ENCODE data around the gene LCP1. TPM values are rescaled to one million over a fixed set of nuclear protein-coding genes. Genes with fewer than 3 reads are reported as not detected.

The LCP1 gene
- total and polyA plus RNA-seq, 4 donors: 42.9 to 539 (median 158) TPM

DNA sequence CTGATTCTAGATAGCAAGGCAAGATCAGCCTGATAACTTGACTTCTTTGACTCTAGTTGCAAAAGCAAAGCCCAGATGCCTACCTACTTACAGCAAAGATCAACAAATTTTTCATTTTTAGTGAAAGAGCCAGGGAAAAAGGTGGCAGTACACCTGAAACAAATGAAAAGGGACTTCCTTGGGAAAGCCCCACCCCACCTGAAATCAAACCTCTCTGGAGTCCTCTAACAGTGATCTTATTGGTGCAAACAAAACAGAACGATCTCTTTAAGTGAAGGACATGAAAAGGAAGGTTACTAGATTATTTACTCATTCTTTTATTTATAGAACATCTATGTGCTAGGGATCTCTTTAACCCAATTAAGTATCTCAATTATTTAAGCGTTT lies 507 bp upstream of the LCP1 start:
- H3K27me3 ChIP-seq (ENCODE audit: control insufficient read depth in 3 of 3, insufficient read depth in 3 of 3, low read length in 2 of 3): no peaks in the 10 kb centered on the region
- no peak overlapping the region for H3K4me3 ChIP-seq
- H3K9me3 ChIP-seq (ENCODE audit: control insufficient read depth in 4 of 4, insufficient read depth in 3 of 4, low read length in 3 of 4): peaks cover 0 to 1% (median 0%) of the 10 kb centered on the region in 4 donors
- DNase-seq (no peak), ATAC-seq (ENCODE audit: insufficient read depth, low FRiP score) (no peak)
- no peaks in the 10 kb centered on the region for H3K36me3 ChIP-seq (ENCODE audit: control insufficient read depth in 4 of 4, insufficient read depth in 4 of 4, low read length in 4 of 4)
- no peak overlapping the region for H3K9ac ChIP-seq (ENCODE audit: insufficient read depth in 1 of 2, low read length in 2 of 2)
- no peaks in the 10 kb centered on the region for H3K4me1 ChIP-seq (ENCODE audit: control insufficient read depth in 5 of 5, insufficient read depth in 5 of 5, low read length in 5 of 5)
- TF ChIP-seq, protein P1, sequence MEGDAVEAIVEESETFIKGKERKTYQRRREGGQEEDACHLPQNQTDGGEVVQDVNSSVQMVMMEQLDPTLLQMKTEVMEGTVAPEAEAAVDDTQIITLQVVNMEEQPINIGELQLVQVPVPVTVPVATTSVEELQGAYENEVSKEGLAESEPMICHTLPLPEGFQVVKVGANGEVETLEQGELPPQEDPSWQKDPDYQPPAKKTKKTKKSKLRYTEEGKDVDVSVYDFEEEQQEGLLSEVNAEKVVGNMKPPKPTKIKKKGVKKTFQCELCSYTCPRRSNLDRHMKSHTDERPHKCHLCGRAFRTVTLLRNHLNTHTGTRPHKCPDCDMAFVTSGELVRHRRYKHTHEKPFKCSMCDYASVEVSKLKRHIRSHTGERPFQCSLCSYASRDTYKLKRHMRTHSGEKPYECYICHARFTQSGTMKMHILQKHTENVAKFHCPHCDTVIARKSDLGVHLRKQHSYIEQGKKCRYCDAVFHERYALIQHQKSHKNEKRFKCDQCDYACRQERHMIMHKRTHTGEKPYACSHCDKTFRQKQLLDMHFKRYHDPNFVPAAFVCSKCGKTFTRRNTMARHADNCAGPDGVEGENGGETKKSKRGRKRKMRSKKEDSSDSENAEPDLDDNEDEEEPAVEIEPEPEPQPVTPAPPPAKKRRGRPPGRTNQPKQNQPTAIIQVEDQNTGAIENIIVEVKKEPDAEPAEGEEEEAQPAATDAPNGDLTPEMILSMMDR (IDR thresholded peaks at IDR 0.05; ENCODE audit: control extremely low read depth, extremely low read depth): no peak
- WGBS, 2 donors: 34 to 48% methylated on average over 2 of the region's 2 CpGs
- peak overlapping the region in 1 of 2 donors; percentile 47 for H3K27ac ChIP-seq (ENCODE audit: low read depth in 1 of 2, low read length in 1 of 2)

DNA sequence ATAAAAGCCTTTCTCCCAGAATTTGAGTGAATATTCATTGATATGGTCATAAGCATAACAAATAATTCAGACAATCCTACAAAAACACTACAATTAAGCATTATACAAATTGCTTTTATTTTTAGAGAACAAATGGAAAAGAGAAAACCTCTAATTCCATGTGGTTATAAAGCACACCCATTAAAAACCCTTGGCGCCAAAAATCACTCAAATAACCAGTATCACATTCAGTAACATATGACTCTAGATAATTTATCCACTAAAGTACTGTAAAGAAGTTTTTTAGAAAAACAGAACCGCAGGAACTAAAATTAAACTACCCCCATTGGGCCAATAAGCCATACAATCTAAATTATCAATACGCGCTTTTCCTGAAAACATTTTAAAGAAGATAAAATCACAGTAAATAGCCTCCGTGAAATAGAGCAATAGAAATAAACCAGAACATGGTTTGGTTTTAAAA lies 569 bp downstream of the LCP1 start:
- Histone ChIP-seq H3K4me3 (no peak overlapping the region), H3K9ac (ENCODE audit: insufficient read depth in 1 of 2, low read length in 2 of 2) (no peak overlapping the region), H3K27me3 (ENCODE audit: control insufficient read depth in 3 of 3, insufficient read depth in 3 of 3, low read length in 2 of 3) (no peaks in the 10 kb centered on the region), H3K4me1 (ENCODE audit: control insufficient read depth in 5 of 5, insufficient read depth in 5 of 5, low read length in 5 of 5) (no peaks in the 10 kb centered on the region), H3K9me3 (ENCODE audit: control insufficient read depth in 4 of 4, insufficient read depth in 3 of 4, low read length in 3 of 4) (peaks cover 0 to 1% (median 0%) of the 10 kb centered on the region in 4 donors), H3K36me3 (ENCODE audit: control insufficient read depth in 4 of 4, insufficient read depth in 4 of 4, low read length in 4 of 4) (no peaks in the 10 kb centered on the region), H3K27ac (ENCODE audit: low read depth in 1 of 2, low read length in 1 of 2) (no peak overlapping the region)
- TF ChIP-seq, protein P1 (IDR thresholded peaks at IDR 0.05; ENCODE audit: control extremely low read depth, extremely low read depth): no peak
- ATAC-seq (ENCODE audit: insufficient read depth, low FRiP score) (no peak), DNase-seq (no peak)
- 28 to 67% methylated on average over 5 of the region's 5 CpGs for WGBS, 2 donors

DNA sequence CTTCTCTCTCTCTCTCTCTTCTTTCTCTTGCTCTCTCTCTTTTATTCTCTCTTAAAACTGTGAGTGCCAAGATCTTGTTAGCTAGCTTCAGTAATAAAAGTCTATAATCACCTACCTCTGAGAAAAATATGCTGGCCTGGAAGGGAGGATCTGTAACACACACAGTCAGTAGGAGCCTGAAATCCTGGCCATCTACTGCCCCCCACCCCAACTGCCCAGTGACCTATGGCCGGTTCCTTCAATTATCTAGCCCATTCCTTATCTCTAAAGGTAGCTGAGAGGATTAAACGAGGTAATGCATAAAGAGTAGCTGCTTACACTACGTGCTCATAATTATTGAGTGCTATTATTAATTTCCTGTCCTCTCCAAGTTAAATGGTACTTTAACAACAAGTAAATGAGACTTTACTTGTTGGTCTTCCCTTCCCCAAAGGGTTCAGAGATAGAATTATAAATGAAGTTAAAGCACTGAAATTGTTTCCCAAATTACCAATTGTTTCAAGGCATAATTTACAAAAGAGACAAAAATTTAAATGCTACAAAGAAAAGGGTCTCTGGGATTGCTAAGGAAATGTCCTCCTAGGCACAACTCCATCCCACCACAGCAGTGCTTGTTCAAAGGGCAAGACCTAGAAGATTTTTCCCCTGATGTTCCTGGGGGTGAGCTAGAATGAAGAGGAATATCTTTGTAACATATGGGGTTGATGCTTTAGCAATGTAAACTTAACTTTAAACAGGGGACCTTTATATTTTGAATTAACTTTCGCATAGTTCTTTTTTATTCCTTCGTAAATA lies 1.8 kb downstream of the LCP1 start:
- Histone ChIP-seq H3K4me3 (no peak overlapping the region), H3K27me3 (ENCODE audit: control insufficient read depth in 3 of 3, insufficient read depth in 3 of 3, low read length in 2 of 3) (no peaks in the 10 kb centered on the region), H3K9me3 (ENCODE audit: control insufficient read depth in 4 of 4, insufficient read depth in 3 of 4, low read length in 3 of 4) (no peaks in the 10 kb centered on the region), H3K4me1 (ENCODE audit: control insufficient read depth in 5 of 5, insufficient read depth in 5 of 5, low read length in 5 of 5) (no peaks in the 10 kb centered on the region), H3K9ac (ENCODE audit: insufficient read depth in 1 of 2, low read length in 2 of 2) (no peak overlapping the region), H3K36me3 (ENCODE audit: control insufficient read depth in 4 of 4, insufficient read depth in 4 of 4, low read length in 4 of 4) (no peaks in the 10 kb centered on the region), H3K27ac (ENCODE audit: low read depth in 1 of 2, low read length in 1 of 2) (peak overlapping the region in 1 of 2 donors; percentile 48)
- DNase-seq: no peak
- WGBS, 2 donors: 25 to 38% methylated on average over 5 of the region's 5 CpGs
- TF ChIP-seq, protein P1 (IDR thresholded peaks at IDR 0.05; ENCODE audit: control extremely low read depth, extremely low read depth): no peak
- no peak for ATAC-seq (ENCODE audit: insufficient read depth, low FRiP score)
